IMR-90 (cell line): Measurements from ENCODE around the gene NR2F1. TPM values are rescaled to one million over a fixed set of nuclear protein-coding genes. Genes with fewer than 3 reads are reported as not detected.

Experiments used
- ATAC-seq: fragments of 200-7000 bp; cut with Tn5 transposase; 2 replicates; pipeline ENCODE4 v1.9.1; 2020; ENCODE audit warnings: low read depth, mild to moderate bottlenecking, moderate library complexity
- BruUV-seq: library from RNA; stranded (reverse); fragments of 400-500 nt; replicated peaks from 2 replicates; lab custom pipeline; 2021; lab: Mats Ljungman, UMichigan
- CTCF ChIA-PET: fragments of 300-600 bp; formaldehyde crosslinking; extraction: SDS; loops from one replicate; lab custom pipeline; 2021; ENCODE audit warnings: antibody characterized with exemption; lab: Yijun Ruan, JAX
- POLR2A ChIA-PET: fragments of 300-600 bp; sonication (Branson Sonifier 250); formaldehyde crosslinking; loops from one replicate; lab custom pipeline; 2022; ENCODE audit warnings: antibody characterized with exemption; ENCODE audit not compliant: unreplicated experiment; lab: Charles Lee
- DNase-seq: peaks from one replicate; pipeline ENCODE4 v3.0.0; 2013
- H2AFZ ChIP-seq: replicated peaks from 2 replicates; pipeline ENCODE3; 2013; ENCODE audit warnings: low read length, mild to moderate bottlenecking; ENCODE audit not compliant: poor library complexity
- H2AK5ac ChIP-seq: 2 replicates; pipeline ENCODE4 v1.6.1; 2013; ENCODE audit warnings: low read depth, low read length, inconsistent platforms
- H2AK9ac ChIP-seq: replicated peaks from 2 replicates; pipeline ENCODE3; 2013; ENCODE audit warnings: mild to moderate bottlenecking, low read depth, low read length, moderate library complexity; ENCODE audit not compliant: poor library complexity
- H2BK120ac ChIP-seq: 2 replicates; pipeline ENCODE4 v1.6.1; 2013; ENCODE audit warnings: low read depth, low read length, inconsistent platforms
- H2BK15ac ChIP-seq: 3 replicates; pipeline ENCODE4 v1.6.1; 2013; ENCODE audit warnings: low read depth, low read length, inconsistent platforms
- H2BK20ac ChIP-seq: 2 replicates; pipeline ENCODE4 v1.6.1; 2013; ENCODE audit warnings: low read depth, mild to moderate bottlenecking, inconsistent platforms, low read length, moderate library complexity
- H2BK5ac ChIP-seq: 2 replicates; pipeline ENCODE4 v1.6.1; 2013; ENCODE audit warnings: mild to moderate bottlenecking, low read depth, low read length, inconsistent platforms; ENCODE audit not compliant: poor library complexity, severe bottlenecking
- H3K14ac ChIP-seq: replicated peaks from 2 replicates; pipeline ENCODE4 v1.6.1; 2013; ENCODE audit warnings: low read depth, low read length, inconsistent platforms
- H3K18ac ChIP-seq: 2 replicates; pipeline ENCODE4 v1.6.1; 2013; ENCODE audit warnings: low read depth, low read length, control low read depth
- H3K23ac ChIP-seq: 2 replicates; pipeline ENCODE4 v1.6.1; 2013; ENCODE audit warnings: low read depth, low read length, inconsistent platforms
- H3K27ac ChIP-seq: 2 replicates; pipeline ENCODE4 v1.5.1; 2013; ENCODE audit warnings: mild to moderate bottlenecking, control low read depth, low read length; ENCODE audit not compliant: insufficient read depth
- H3K27me3 ChIP-seq: 2 replicates; pipeline ENCODE4 v1.6.1; 2013; ENCODE audit warnings: low read length; ENCODE audit not compliant: control insufficient read depth, insufficient read depth
- H3K36me3 ChIP-seq: 2 replicates; pipeline ENCODE4 v1.6.1; 2013; ENCODE audit warnings: low read length, mixed read lengths; ENCODE audit not compliant: control insufficient read depth, insufficient read depth
- H3K4ac ChIP-seq: 2 replicates; pipeline ENCODE4 v1.6.1; 2013; ENCODE audit warnings: low read depth, low read length, inconsistent platforms
- H3K4me1 ChIP-seq: 2 replicates; pipeline ENCODE4 v1.6.1; 2013; ENCODE audit warnings: low read length, mixed read lengths; ENCODE audit not compliant: control insufficient read depth, insufficient read depth
- H3K4me2 ChIP-seq: 2 replicates; pipeline ENCODE4 v1.6.1; 2013; ENCODE audit warnings: low read depth, mild to moderate bottlenecking, control low read depth, low read length, moderate library complexity
- H3K4me3 ChIP-seq: 2 replicates; pipeline ENCODE4 v1.5.1; 2013; ENCODE audit warnings: low read depth, mild to moderate bottlenecking, control low read depth, low read length, moderate library complexity; ENCODE audit not compliant: insufficient read depth
- H3K56ac ChIP-seq: 2 replicates; pipeline ENCODE4 v1.6.1; 2013; ENCODE audit warnings: low read length, inconsistent platforms; ENCODE audit not compliant: insufficient read depth; ENCODE audit errors: extremely low read depth
- H3K79me1 ChIP-seq, 2 experiments: 2 replicates each; pipeline ENCODE4 v1.6.1; 2013; ENCODE audit warnings: low read length in 2 of 2, inconsistent platforms in 1 of 2, low read depth in 1 of 2
- H3K9ac ChIP-seq: 2 replicates; pipeline ENCODE4 v1.6.1; 2013; ENCODE audit warnings: low read depth, low read length, control low read depth
- H3K9me1 ChIP-seq: 2 replicates; pipeline ENCODE4 v1.6.1; 2013; ENCODE audit warnings: low read length, inconsistent platforms; ENCODE audit not compliant: insufficient read depth
- H3K9me3 ChIP-seq: 2 replicates; pipeline ENCODE4 v1.6.1; 2013; ENCODE audit warnings: low read length; ENCODE audit not compliant: control insufficient read depth, insufficient read depth
- H4K20me1 ChIP-seq: 2 replicates; pipeline ENCODE4 v1.6.1; 2013; ENCODE audit warnings: low read length, inconsistent platforms; ENCODE audit not compliant: insufficient read depth
- H4K5ac ChIP-seq: 2 replicates; pipeline ENCODE4 v1.6.1; 2013; ENCODE audit warnings: mild to moderate bottlenecking, low read depth, low read length, control low read depth
- H4K8ac ChIP-seq, 2 experiments: 2 replicates each; pipeline ENCODE4 v1.6.1; 2013; ENCODE audit warnings: low read depth in 2 of 2, low read length in 2 of 2, control low read depth in 1 of 2, inconsistent platforms in 1 of 2
- H4K91ac ChIP-seq: 2 replicates; pipeline ENCODE4 v1.6.1; 2013; ENCODE audit warnings: low read depth, low read length, inconsistent platforms; ENCODE audit not compliant: insufficient read depth
- BHLHE40 ChIP-seq: fragments of 150-350 bp; IDR thresholded peaks from 2 replicates; pipeline ENCODE4 v1.6.1; 2016; ENCODE audit warnings: mild to moderate bottlenecking, low read depth, low read length
- CEBPB ChIP-seq: IDR thresholded peaks from 2 replicates; pipeline ENCODE4 v1.6.1; 2012; ENCODE audit warnings: low read depth, low read length, improper control_type of control experiment
- FOS ChIP-seq: fragments of 150-350 bp; IDR thresholded peaks from 2 replicates; pipeline ENCODE4 v1.6.1; 2016; ENCODE audit warnings: low read depth, low read length
- WGBS, 2 experiments: methylation state at CpG; one replicate each; pipeline versions ENCODE4 v1.1.5 to v1.1.7; 2013; ENCODE audit warnings: missing lambda C conversion rate in 2 of 2; ENCODE audit not compliant: insufficient read length in 1 of 2; ENCODE audit errors: extremely low coverage in 2 of 2; 5-methylcytosine and 5-hydroxymethylcytosine counted together
- dilution Hi-C: fragments of 300-500 bp; cut with HindIII; formaldehyde crosslinking; loops from one replicate; pipeline ENCODE4 v1.14.3; 2018; ENCODE audit warnings: low sequenced_read_pairs; ENCODE audit not compliant: unreplicated experiment
- in situ Hi-C: fragments of 300-500 bp; cut with MboI; formaldehyde crosslinking; loops from 3 replicates; pipeline ENCODE4 v1.14.3; 2019; ENCODE audit warnings: low sequenced_read_pairs, inconsistent platforms, mixed read lengths
- intact Hi-C: fragments of 100-400 bp; cut with micrococcal nuclease; formaldehyde crosslinking; loops from 2 replicates; pipeline ENCODE4 v1.10.0; 2022
- polyA plus RNA-seq, 3 experiments: library from polyadenylated mRNA; depleted of rRNA; stranded (reverse); fragments of >200 nt; gene quantifications; 2 replicates each; pipeline ENCODE4 v1.2.3, GENCODE V29; 2012; ENCODE audit warnings: low replicate concordance in 1 of 3
- total RNA-seq: library from RNA; depleted of rRNA; stranded (reverse); fragments of >200 nt; gene quantifications from 2 replicates; pipeline ENCODE4 v1.2.3, GENCODE V29; 2012

The NR2F1 gene
- total and polyA plus RNA-seq, 2 of the 4 experiments (the other 2 are of a cell fraction): 19.0 to 160 TPM

DNA sequence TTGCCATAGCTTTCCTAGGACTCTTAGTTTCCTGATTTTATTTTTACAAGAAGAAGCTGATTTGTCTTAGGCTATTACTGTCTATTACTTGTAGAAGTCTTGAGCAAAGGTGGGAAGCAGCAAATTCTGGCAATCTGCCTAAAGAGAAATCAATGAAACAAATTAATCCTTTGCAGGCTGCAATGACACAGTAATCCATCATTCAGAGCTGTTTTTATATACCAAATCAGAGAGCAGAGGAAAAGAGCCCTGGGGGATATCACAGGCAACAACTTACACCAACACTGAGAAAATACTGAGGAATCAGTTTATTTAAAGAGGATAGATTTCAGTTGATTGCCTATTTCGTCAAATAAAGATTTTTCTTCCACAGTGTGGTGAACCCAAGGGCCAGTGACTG is 15.6 kb upstream of the NR2F1 start:
- no peak overlapping the region for H3K56ac ChIP-seq
- H4K5ac ChIP-seq: no peak overlapping the region
- peaks cover 18 to 44% of the 10 kb centered on the region in 2 experiments; a peak in 3 of 4 replicates for H3K79me1 ChIP-seq
- POLR2A ChIA-PET: no interaction called here
- peaks cover 18% of the 10 kb centered on the region for H3K36me3 ChIP-seq
- in situ Hi-C loops (no loop called here), dilution Hi-C loops (no loop called here), intact Hi-C loops (no loop called here)
- no peak overlapping the region for H3K18ac ChIP-seq
- WGBS, 2 experiments: no CpG with 5 or more reads among the region's 1 CpG
- H3K9ac ChIP-seq: no peak overlapping the region
- no peaks in the 10 kb centered on the region for H4K20me1 ChIP-seq
- no peak overlapping the region for H2BK5ac ChIP-seq
- no peak overlapping the region for H2BK120ac ChIP-seq
- H4K8ac ChIP-seq: no peak overlapping the region
- H3K27me3 ChIP-seq: no peaks in the 10 kb centered on the region
- no peak overlapping the region for H3K4me2 ChIP-seq
- H3K9me1 ChIP-seq: no peaks in the 10 kb centered on the region
- no peak overlapping the region for H2AFZ ChIP-seq
- no peak overlapping the region for H2BK15ac ChIP-seq
- BruUV-seq: no TSS peak
- peaks cover 6% of the 10 kb centered on the region for H3K4me1 ChIP-seq
- H3K14ac ChIP-seq: no peak overlapping the region
- no peak for TF ChIP-seq CEBPB
- TF ChIP-seq BHLHE40: no peak
- no peak for TF ChIP-seq FOS
- H2AK9ac ChIP-seq: no peak overlapping the region
- H3K27ac ChIP-seq: no peak overlapping the region
- H2AK5ac ChIP-seq: no peak overlapping the region
- no peak overlapping the region for H3K4me3 ChIP-seq
- H3K4ac ChIP-seq: no peak overlapping the region
- DNase-seq (no peak), ATAC-seq (no peak)
- no peak overlapping the region for H2BK20ac ChIP-seq
- no peaks in the 10 kb centered on the region for H3K9me3 ChIP-seq
- CTCF ChIA-PET: no interaction called here
- H3K23ac ChIP-seq: no peak overlapping the region
- H4K91ac ChIP-seq: no peak overlapping the region
